ENCODE data around the gene ATXN7L2.

The ATXN7L2 gene

GRCh38 chr1:109443476-109443875 is 40.2 kb upstream of the ATXN7L2 start (continued):
- TF ChIP-seq SNAI2 (CRISPR knock-in tag; IDR thresholded peaks at IDR 0.05) (no peak), CSRNP3 (CRISPR knock-in tag; IDR thresholded peaks at IDR 0.05) (no peak), ZFP30 (CRISPR knock-in tag; IDR thresholded peaks at IDR 0.05) (no peak)

- TF ChIP-seq TCF4 (CRISPR knock-in tag; IDR thresholded peaks at IDR 0.05; ENCODE audit: borderline replicate concordance) (no peak), ZNF8 (CRISPR knock-in tag; IDR thresholded peaks at IDR 0.05) (no peak), TOX (CRISPR knock-in tag; IDR thresholded peaks at IDR 0.05; ENCODE audit: borderline replicate concordance) (no peak), BACH2 (CRISPR knock-in tag; IDR thresholded peaks at IDR 0.05; ENCODE audit: borderline replicate concordance) (no peak), ESRRG (CRISPR knock-in tag; IDR thresholded peaks at IDR 0.05) (no peak), SNAI2 (CRISPR knock-in tag; IDR thresholded peaks at IDR 0.05) (no peak), RARB (CRISPR knock-in tag; IDR thresholded peaks at IDR 0.05) (no peak), CSDC2 (CRISPR knock-in tag; IDR thresholded peaks at IDR 0.05) (no peak), ARNTL (CRISPR knock-in tag; IDR thresholded peaks at IDR 0.05; ENCODE audit: borderline replicate concordance, low read depth) (no peak), PPARA (CRISPR knock-in tag; IDR thresholded peaks at IDR 0.05; ENCODE audit: borderline replicate concordance) (no peak), CSRNP3 (CRISPR knock-in tag; IDR thresholded peaks at IDR 0.05) (no peak), ZNF565 (CRISPR knock-in tag; conservative IDR thresholded peaks at IDR 0.05; ENCODE audit: low read depth) (no peak), ZFP3 (CRISPR knock-in tag; IDR thresholded peaks at IDR 0.05) (no peak), PATZ1 (CRISPR knock-in tag; IDR thresholded peaks at IDR 0.05; ENCODE audit: borderline replicate concordance) (no peak)
- no peak for ATAC-seq
Observed at GRCh38 chr1:109444346-109444745, 39.4 kb upstream of the ATXN7L2 start.

GRCh38 chr1:109445949-109446695 is 37.6 kb upstream of the ATXN7L2 start:
- TF ChIP-seq GLIS3 (CRISPR knock-in tag; IDR thresholded peaks at IDR 0.05) (peak; percentile 58; the same call in 1 of the 2 replicates), ISL1 (CRISPR knock-in tag; IDR thresholded peaks at IDR 0.05) (peak; percentile 76)
- ATAC-seq: peak; percentile 63

- no peak for ATAC-seq
- TF ChIP-seq TSHZ2 (CRISPR knock-in tag; IDR thresholded peaks at IDR 0.05) (no peak), ZNF70 (CRISPR knock-in tag; IDR thresholded peaks at IDR 0.05) (no peak), ZNF565 (CRISPR knock-in tag; conservative IDR thresholded peaks at IDR 0.05; ENCODE audit: low read depth) (no peak), GLIS3 (CRISPR knock-in tag; IDR thresholded peaks at IDR 0.05) (no peak), TCF4 (CRISPR knock-in tag; IDR thresholded peaks at IDR 0.05; ENCODE audit: borderline replicate concordance) (no peak), CSRNP3 (CRISPR knock-in tag; IDR thresholded peaks at IDR 0.05) (no peak), TOX (CRISPR knock-in tag; IDR thresholded peaks at IDR 0.05; ENCODE audit: borderline replicate concordance) (no peak), CREB5 (CRISPR knock-in tag; IDR thresholded peaks at IDR 0.05; ENCODE audit: low read depth) (no peak), OSR1 (CRISPR knock-in tag; IDR thresholded peaks at IDR 0.05) (no peak), ISL1 (CRISPR knock-in tag; IDR thresholded peaks at IDR 0.05) (no peak), RARB (CRISPR knock-in tag; IDR thresholded peaks at IDR 0.05) (no peak), ZFP30 (CRISPR knock-in tag; IDR thresholded peaks at IDR 0.05) (no peak), ESRRG (CRISPR knock-in tag; IDR thresholded peaks at IDR 0.05) (no peak), PPARA (CRISPR knock-in tag; IDR thresholded peaks at IDR 0.05; ENCODE audit: borderline replicate concordance) (no peak), ARNTL (CRISPR knock-in tag; IDR thresholded peaks at IDR 0.05; ENCODE audit: borderline replicate concordance, low read depth) (no peak), ZC3H10 (CRISPR knock-in tag; IDR thresholded peaks at IDR 0.05) (no peak), BACH2 (CRISPR knock-in tag; IDR thresholded peaks at IDR 0.05; ENCODE audit: borderline replicate concordance) (no peak), CSDC2 (CRISPR knock-in tag; IDR thresholded peaks at IDR 0.05) (no peak), SNAI2 (CRISPR knock-in tag; IDR thresholded peaks at IDR 0.05) (no peak)
Observed at GRCh38 chr1:109447524-109447923, 36.2 kb upstream of the ATXN7L2 start.

Measured in SK-N-SH treated with all-trans-retinoic acid at 6 μM for 48 hours (cell line).